Activated naive CD4-positive, alpha-beta T cell treated with anti-CD3 and anti-CD28 coated beads, Interleukin-2, amount 50 U/mL, for 24 hours (primary cell): ENCODE data around the gene CYB561A3.

Experiments used
- H3K27ac Mint-ChIP-seq: one replicate; pipeline ENCODE4 v1.8.0; 2021; ENCODE audit warnings: mild to moderate bottlenecking, mixed read lengths
- H3K27me3 Mint-ChIP-seq: one replicate; pipeline ENCODE4 v1.8.0; 2021; ENCODE audit warnings: mixed read lengths
- H3K36me3 Mint-ChIP-seq: one replicate; pipeline ENCODE4 v1.8.0; 2021; ENCODE audit warnings: mixed read lengths
- H3K4me1 Mint-ChIP-seq: one replicate; pipeline ENCODE4 v1.8.0; 2021; ENCODE audit warnings: mixed read lengths
- H3K4me3 Mint-ChIP-seq: one replicate; pipeline ENCODE4 v1.8.0; 2021; ENCODE audit warnings: mild to moderate bottlenecking, mixed read lengths
- H3K9me3 Mint-ChIP-seq: one replicate; pipeline ENCODE4 v1.8.0; 2021; ENCODE audit warnings: mixed read lengths

CYB561A3 gene

DNA sequence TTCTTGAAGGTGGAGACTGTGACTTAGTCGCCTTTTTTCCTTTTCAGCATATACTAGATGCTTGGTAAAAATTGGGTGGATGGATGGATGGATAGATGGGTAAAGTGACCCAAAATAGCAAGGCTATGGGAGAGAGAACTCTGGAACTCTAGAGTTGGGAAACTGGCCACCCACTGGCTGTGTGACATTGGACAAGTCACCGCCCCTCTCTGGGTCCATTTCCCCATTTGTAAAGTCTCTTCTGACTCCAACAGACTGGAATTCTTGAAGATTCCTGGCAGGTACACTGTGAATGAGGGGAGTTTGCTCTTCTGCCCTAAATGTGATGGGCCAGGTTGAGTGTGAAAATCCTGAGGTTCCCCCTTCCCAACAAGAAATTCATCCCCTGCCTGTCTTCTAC lies 20.7 kb downstream of the CYB561A3 start:
- H3K27me3 Mint-ChIP-seq, result no peaks in the 10 kb centered on the region
- no peak overlapping the region for H3K4me3 Mint-ChIP-seq
- H3K9me3 Mint-ChIP-seq, result no peaks in the 10 kb centered on the region
- H3K36me3 Mint-ChIP-seq, result peaks cover 5% of the 10 kb centered on the region
- H3K27ac Mint-ChIP-seq, result no peak overlapping the region
- peaks cover 8% of the 10 kb centered on the region for H3K4me1 Mint-ChIP-seq

DNA sequence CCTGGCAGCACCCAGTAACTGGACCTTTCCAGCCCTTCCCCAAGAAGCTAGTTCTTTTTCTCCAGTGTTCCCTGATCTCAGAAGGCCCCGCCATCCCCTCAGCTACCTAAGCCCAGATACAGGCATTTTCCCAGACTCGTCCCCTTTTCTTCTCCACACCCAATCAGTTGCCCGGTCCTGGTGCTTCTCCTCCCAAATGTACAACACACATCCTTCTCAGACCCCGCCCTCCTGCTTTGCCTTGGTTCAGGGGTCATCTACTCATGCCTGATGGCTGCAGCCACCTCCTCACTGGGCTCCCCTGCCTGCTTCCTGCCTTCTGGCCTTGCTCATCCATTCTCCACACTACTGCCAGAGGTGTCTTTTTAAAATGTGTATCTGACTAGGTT lies 22.2 kb downstream of the CYB561A3 start:
- no peaks in the 10 kb centered on the region for H3K9me3 Mint-ChIP-seq
- no peaks in the 10 kb centered on the region for H3K27me3 Mint-ChIP-seq
- no peak overlapping the region for H3K4me3 Mint-ChIP-seq
- no peak overlapping the region for H3K27ac Mint-ChIP-seq
- H3K36me3 Mint-ChIP-seq, result peaks cover 5% of the 10 kb centered on the region
- peaks cover 11% of the 10 kb centered on the region for H3K4me1 Mint-ChIP-seq

- H3K4me3 Mint-ChIP-seq, result no peak overlapping the region
- H3K9me3 Mint-ChIP-seq, result no peaks in the 10 kb centered on the region
- no peak overlapping the region for H3K27ac Mint-ChIP-seq
- H3K36me3 Mint-ChIP-seq, result peaks cover 5% of the 10 kb centered on the region
- H3K4me1 Mint-ChIP-seq, result peaks cover 15% of the 10 kb centered on the region
- no peaks in the 10 kb centered on the region for H3K27me3 Mint-ChIP-seq
Measured at GRCh38 chr11:61338783-61339489, 22.7 kb downstream of the CYB561A3 start.

DNA sequence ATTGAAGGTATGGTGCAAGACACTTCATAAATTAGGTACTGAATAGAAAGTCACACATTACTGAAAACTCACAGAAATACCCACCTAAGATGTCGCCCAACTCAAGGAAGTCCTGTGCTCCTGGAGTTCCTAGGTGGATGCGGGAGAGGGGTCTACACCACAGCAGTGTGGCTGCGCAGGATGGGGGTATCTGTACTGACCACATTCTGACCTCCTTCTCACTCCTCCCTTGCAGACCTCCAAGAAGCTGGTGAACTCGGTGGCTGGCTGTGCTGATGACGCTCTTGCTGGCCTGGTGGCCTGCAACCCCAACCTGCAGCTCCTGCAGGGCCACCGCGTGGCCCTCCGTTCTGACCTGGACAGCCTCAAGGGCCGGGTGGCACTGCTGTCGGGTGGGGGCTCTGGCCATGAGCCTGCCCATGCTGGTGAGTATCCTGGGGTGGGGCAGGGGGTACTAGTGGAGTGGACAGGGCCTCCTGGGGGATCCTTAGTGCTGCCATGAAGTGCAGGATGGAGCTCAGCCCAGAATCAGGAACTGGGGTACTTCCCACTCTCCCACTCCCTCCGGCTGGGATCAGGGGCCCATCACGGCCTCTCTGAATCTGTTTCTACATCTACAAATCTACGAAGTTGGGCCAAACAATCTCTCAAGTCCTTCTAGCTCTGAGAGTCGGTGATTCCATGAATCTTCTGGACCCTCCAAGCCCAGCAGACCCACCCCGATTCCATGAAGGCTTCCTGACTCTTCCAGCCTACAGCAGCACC lies 23.8 kb downstream of the CYB561A3 start:
- Mint-ChIP-seq H3K4me1 (peaks cover 20% of the 10 kb centered on the region), H3K27me3 (no peaks in the 10 kb centered on the region), H3K27ac (no peak overlapping the region), H3K9me3 (no peaks in the 10 kb centered on the region), H3K4me3 (no peak overlapping the region), H3K36me3 (peaks cover 5% of the 10 kb centered on the region)

- no peaks in the 10 kb centered on the region for H3K27me3 Mint-ChIP-seq
- no peak overlapping the region for H3K4me3 Mint-ChIP-seq
Measured at GRCh38 chr11:61336171-61336935, 25.3 kb downstream of the CYB561A3 start.

GRCh38 chr11:61335355-61335710 lies 26.3 kb downstream of the CYB561A3 start:
- Mint-ChIP-seq H3K4me1 (peaks cover 40% of the 10 kb centered on the region), H3K36me3 (peaks cover 6% of the 10 kb centered on the region), H3K9me3 (no peaks in the 10 kb centered on the region), H3K27me3 (no peaks in the 10 kb centered on the region), H3K4me3 (no peak overlapping the region), H3K27ac (no peak overlapping the region)

More at GRCh38 chr11:61336171-61336935, 25.3 kb downstream of the CYB561A3 start:
- Mint-ChIP-seq H3K4me1 (peaks cover 31% of the 10 kb centered on the region), H3K36me3 (peaks cover 7% of the 10 kb centered on the region), H3K9me3 (no peaks in the 10 kb centered on the region), H3K27ac (peak overlapping the region; percentile 77)

DNA sequence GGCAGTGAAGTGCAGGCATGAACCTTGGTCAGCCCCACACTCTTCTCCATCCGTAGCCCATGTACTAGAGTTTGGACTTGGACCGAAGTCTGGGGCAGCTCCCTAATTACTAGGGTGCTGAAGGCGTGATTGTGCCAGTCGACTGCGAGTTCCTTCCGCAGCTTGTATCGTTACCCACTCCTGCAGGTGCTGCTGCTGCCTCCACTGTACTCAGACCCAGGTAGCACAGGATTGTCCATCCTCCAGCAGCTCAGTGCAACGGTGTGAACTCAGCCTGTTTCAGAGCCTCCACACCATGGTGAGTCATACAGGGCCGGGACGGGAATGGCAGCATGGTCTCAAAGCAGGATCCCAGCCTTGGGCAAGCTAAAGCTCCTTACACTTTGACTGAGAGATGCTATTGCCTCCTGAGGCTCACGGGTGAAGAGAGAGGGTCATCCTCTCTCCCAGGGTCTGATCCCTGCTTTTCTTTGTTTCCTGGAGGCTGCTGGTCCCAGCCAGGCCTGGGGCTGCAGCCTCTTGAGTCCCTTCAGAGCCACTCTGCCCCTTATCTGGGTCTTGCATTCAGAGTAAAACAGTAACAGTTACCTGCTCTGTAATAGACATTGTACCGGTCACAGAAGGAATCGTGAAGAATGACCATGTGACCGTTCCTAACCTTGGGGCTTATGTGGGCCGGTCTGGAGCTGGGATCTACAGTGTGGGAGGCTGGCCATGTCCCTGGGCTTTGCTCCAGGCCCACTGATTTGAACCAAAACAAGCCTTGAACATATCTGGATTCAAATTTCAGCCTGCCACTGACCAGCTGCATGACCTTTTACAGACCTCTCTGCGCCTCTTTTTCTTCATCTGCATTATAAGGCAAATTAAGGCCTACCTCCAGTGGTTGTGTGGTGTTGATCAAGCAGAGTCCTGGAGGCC lies 27.0 kb downstream of the CYB561A3 start:
- peak overlapping the region; percentile 98 for H3K27ac Mint-ChIP-seq
- peak overlapping the region; percentile 94 for H3K4me3 Mint-ChIP-seq
- H3K36me3 Mint-ChIP-seq, result peaks cover 8% of the 10 kb centered on the region
- peaks cover 47% of the 10 kb centered on the region for H3K4me1 Mint-ChIP-seq
- H3K27me3 Mint-ChIP-seq, result no peaks in the 10 kb centered on the region
- no peaks in the 10 kb centered on the region for H3K9me3 Mint-ChIP-seq

DNA sequence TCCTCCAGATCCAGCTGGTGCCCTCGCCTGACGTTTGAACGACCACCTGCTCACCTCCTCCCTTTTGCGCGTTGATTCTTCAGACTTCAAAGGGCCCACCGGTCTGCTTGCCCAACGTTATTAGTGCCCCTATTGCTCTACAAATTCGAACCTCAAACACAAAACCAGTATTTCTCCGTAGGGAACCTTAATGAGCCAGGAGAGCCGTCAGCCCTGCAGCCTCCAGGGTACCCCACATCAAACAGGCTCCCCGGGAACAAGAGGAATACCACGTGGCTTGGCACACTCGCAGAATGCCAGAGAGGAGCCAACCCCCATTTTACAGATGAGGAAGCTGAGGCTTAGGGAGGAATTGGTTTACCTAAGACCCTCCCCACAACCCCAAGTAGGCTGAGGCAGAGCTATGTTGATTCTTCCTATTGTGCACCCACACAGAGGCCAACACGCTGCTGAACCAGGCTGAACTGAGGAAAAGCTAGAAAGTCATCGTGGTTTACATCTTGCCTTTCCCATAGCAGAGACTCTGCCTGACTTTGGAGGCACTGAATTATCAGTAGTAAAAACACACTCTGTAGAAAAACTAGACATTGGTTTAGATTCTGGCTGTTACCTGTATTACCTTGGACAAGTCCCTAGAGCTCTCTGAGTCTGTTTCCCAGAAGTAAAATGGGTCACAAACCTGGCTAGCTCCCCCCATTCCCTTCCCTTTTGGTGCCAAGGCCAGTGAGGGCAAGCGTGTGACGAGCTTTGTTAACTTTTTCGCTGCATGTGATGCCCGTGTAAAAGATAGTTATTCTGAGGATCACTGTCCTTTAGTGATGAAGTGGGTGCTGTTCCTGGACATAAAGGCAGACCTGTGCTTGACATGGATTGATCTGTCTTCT lies 27.9 kb downstream of the CYB561A3 start:
- peaks cover 12% of the 10 kb centered on the region for H3K36me3 Mint-ChIP-seq
- peak overlapping the region; percentile 94 for H3K4me3 Mint-ChIP-seq
- peaks cover 54% of the 10 kb centered on the region for H3K4me1 Mint-ChIP-seq
- peak overlapping the region; percentile 98 for H3K27ac Mint-ChIP-seq
- H3K9me3 Mint-ChIP-seq, result no peaks in the 10 kb centered on the region
- no peaks in the 10 kb centered on the region for H3K27me3 Mint-ChIP-seq

GRCh38 chr11:61332797-61333549 lies 28.7 kb downstream of the CYB561A3 start, which contains the start of the genes DDB1 and TKFC:
DDB1 (minus strand) TSS chr11:61333105; CDS start chr11:61332968, 137 bp downstream.
TKFC (plus strand) TSS chr11:61333228; CDS start chr11:61334729, 1,501 bp downstream.
- Mint-ChIP-seq H3K9me3 (no peaks in the 10 kb centered on the region), H3K36me3 (peaks cover 14% of the 10 kb centered on the region), H3K4me1 (peaks cover 59% of the 10 kb centered on the region), H3K27me3 (no peaks in the 10 kb centered on the region), H3K4me3 (peak within 1 kb of the TSS; percentile 94), H3K27ac (peak within 1 kb of the TSS; percentile 98)

DNA sequence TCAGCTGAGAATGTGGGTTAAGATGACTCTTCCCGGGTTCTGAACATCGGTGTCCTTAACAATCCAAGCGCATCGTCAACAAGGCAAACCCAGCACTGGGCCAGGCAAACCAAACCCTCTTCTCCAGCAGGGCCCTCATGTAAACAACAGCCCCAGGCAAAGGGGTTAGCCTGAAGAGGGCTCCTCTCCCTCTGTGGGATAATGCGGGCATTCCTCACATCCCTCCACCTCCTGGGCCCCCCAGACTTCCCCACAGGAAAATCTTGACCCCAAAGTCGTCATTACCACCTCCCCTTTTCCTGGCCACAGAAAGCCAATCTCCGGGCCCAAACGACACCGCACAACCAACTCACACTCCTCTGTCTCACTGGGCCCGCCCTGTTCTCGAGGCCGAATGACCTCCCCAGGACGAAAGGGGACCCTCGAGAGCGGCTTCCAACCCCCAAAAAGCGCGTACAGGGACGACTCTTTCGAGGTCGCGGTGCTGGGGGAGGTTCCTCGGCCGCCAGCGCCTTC lies 29.3 kb downstream of the CYB561A3 start:
- peak overlapping the region; percentile 94 for H3K4me3 Mint-ChIP-seq
- H3K27me3 Mint-ChIP-seq, result no peaks in the 10 kb centered on the region
- no peaks in the 10 kb centered on the region for H3K9me3 Mint-ChIP-seq
- peaks cover 17% of the 10 kb centered on the region for H3K36me3 Mint-ChIP-seq
- peaks cover 65% of the 10 kb centered on the region for H3K4me1 Mint-ChIP-seq
- H3K27ac Mint-ChIP-seq, result peak overlapping the region; percentile 3

DNA sequence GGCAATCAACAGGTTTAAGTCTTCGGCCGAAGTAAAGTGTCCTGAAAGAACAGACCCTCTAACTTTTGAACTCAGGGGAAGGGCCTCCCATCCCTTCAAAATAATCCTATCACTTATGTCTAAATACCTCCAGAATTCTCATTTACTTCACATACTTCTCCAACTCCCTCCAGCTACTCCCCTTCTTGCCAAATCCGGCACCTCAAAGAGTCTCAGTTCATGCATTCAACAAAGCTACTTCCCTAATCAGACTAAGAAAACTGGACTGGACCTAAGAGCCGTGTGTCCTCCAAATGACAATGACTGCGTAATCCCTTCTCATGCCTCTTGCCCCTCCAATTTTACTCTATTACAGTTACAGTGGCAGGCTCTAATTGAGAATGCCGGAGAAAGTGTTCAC lies 30.0 kb downstream of the CYB561A3 start:
- H3K27me3 Mint-ChIP-seq, result no peaks in the 10 kb centered on the region

DNA sequence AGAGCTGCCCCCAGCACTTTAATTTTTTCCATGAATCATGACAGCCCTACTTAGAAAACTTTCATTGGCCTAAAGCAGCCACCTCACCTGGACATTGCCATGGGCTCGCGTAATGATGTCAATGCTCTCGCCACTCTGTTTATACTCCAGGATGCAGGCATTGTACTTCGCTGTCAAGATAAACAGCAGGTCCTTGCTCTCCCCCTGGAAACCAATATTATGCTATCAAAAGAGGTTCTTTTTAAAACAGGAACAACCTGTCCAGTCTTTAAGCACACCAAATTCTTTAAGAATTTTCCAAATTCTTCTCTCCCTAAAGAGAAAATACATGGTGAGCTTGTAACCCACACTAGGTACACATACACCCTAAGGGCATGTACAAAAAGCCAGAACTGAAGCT lies 31.8 kb downstream of the CYB561A3 start:
- Mint-ChIP-seq H3K4me3 (peak overlapping the region; percentile 63), H3K27me3 (no peaks in the 10 kb centered on the region), H3K9me3 (no peaks in the 10 kb centered on the region), H3K4me1 (peaks cover 55% of the 10 kb centered on the region), H3K36me3 (peaks cover 23% of the 10 kb centered on the region), H3K27ac (no peak overlapping the region)

More for the DNA sequence above, 30.0 kb downstream of the CYB561A3 start:
- Mint-ChIP-seq H3K4me3 (peak overlapping the region; percentile 94), H3K36me3 (peaks cover 17% of the 10 kb centered on the region), H3K27ac (peak overlapping the region; percentile 3), H3K4me1 (peaks cover 61% of the 10 kb centered on the region), H3K9me3 (no peaks in the 10 kb centered on the region)

DNA sequence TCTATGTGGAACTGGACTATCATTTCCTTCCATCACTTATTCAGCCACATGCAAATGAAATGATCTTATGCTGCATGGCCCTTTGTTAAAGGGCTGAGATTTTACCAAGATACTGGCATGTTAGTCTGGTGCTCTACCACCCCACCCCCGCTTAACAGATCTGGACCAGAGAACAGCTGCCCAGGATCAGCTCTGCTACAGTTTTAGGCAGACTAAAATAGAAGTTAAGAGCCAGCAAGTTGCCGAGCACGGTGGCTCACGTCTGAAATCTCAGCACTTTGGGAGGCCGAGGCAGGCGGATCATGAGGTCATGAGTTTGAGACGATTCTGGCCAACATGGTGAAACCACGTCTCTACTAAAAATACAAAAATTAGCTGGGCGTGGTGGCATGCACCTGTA lies 33.3 kb downstream of the CYB561A3 start:
- no peak overlapping the region for H3K4me3 Mint-ChIP-seq
- peaks cover 45% of the 10 kb centered on the region for H3K4me1 Mint-ChIP-seq
- peaks cover 30% of the 10 kb centered on the region for H3K36me3 Mint-ChIP-seq
- no peak overlapping the region for H3K27ac Mint-ChIP-seq
- H3K27me3 Mint-ChIP-seq, result no peaks in the 10 kb centered on the region
- no peaks in the 10 kb centered on the region for H3K9me3 Mint-ChIP-seq
